Prostate gland (tissue), 2 donors: ENCODE results near the gene GRK4. TPM values are rescaled to one million over a fixed set of nuclear protein-coding genes. Genes with fewer than 3 reads are reported as not detected.
A peak's percentile ranks its signal among the peaks of the same experiment; 100 is the strongest.

ENCODE experiments used
- DNase-seq: peaks from one replicate; pipeline ENCODE4 v3.0.0-alpha.2; 2019; ENCODE audit warnings: low spot score
- H3K27ac ChIP-seq, 2 donors: fragments of 200-600 bp; sonication (generic); 2 replicates each; pipeline ENCODE4 v1.5.1; 2017 to 2019
- H3K27me3 ChIP-seq: fragments of 200-600 bp; sonication (generic); replicated peaks from 2 replicates; pipeline ENCODE4 v1.5.1; 2019; ENCODE audit not compliant: insufficient read depth
- H3K36me3 ChIP-seq, 2 donors: fragments of 200-600 bp; sonication (generic); 1 replicate in 1 of 2; 2 replicates in 1 of 2; pipeline versions ENCODE4 v1.5.1 to v1.8.1; 2017 to 2019
- H3K4me1 ChIP-seq: fragments of 200-600 bp; sonication (generic); replicated peaks from 2 replicates; pipeline ENCODE4 v1.5.1; 2019
- H3K4me3 ChIP-seq, 2 donors: fragments of 200-600 bp; sonication (generic); 2 replicates each; pipeline ENCODE4 v1.5.1; 2017 to 2019
- H3K9me3 ChIP-seq: fragments of 200-600 bp; sonication (generic); 2 replicates; pipeline ENCODE4 v1.5.1; 2017
- CTCF ChIP-seq, 4 experiments: fragments of 200-600 bp in 2 of 4; fragments of 450-650 bp in 2 of 4; sonication (generic) in 2 of 4; IDR thresholded peaks; 1 replicate in 3 of 4; 2 replicates in 1 of 4; pipeline ENCODE4 v1.5.1; 2016 to 2019; ENCODE audit warnings: antibody characterized with exemption in 4 of 4, mild to moderate bottlenecking in 2 of 4, moderate library complexity in 2 of 4
- POLR2A ChIP-seq: fragments of 450-650 bp; IDR thresholded peaks from one replicate; pipeline ENCODE4 v1.6.1; 2016; ENCODE audit warnings: antibody characterized with exemption, mild to moderate bottlenecking
- POLR2AphosphoS5 ChIP-seq: sonication (generic); formaldehyde crosslinking; IDR thresholded peaks from one replicate; pipeline ENCODE4 v1.6.1; 2017; ENCODE audit warnings: antibody characterized with exemption
- WGBS: methylation state at CpG from one replicate; pipeline ENCODE4 v1.1.5; 2018; 5-methylcytosine and 5-hydroxymethylcytosine counted together
- intact Hi-C: fragments of 100-400 bp; cut with DNase I; formaldehyde crosslinking; loops from one replicate; pipeline ENCODE4 v1.14.2; 2022
- total RNA-seq, 2 donors: library from RNA; depleted of rRNA; stranded (reverse); fragments of >200 nt; gene quantifications; one replicate each; pipeline ENCODE4 v1.1.0, GENCODE V29; 2016

The GRK4 gene
- total RNA-seq, 2 donors from 2014 or later = 3.4 to 18.9 TPM

DNA sequence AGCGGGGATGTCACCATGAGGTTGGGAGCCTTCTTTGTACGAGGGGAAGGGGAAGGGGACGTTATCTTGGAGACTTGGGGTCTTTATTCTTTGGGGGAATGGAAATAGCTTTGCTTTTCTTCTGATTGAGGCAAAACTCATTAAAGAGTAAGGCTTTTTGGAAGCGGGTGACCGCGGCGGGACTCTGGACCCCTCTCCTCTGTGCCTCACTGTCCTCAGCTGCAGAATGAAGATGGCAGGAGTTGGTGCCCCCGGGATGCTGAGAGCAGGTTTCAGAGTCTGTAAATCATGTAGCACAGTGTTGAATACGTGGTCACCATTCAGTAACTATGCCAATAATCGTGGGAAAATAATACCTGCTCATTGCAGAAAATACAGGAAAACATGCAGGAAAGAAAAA lies 78.9 kb downstream of the GRK4 start:
- WGBS = 59% methylated on average over 10 of the region's 10 CpGs
- intact Hi-C loops = no loop called here
- H3K4me3 ChIP-seq = peak overlapping the region; percentile 18 to 26
- H3K9me3 ChIP-seq = no peaks in the 10 kb centered on the region
- H3K27me3 ChIP-seq = no peaks in the 10 kb centered on the region
- TF ChIP-seq POLR2AphosphoS5 (no peak), POLR2A (no peak), CTCF (IDR thresholded peaks at IDR 0.05) (no peak)
- H3K27ac ChIP-seq = peak overlapping the region in 1 of 2 donors; percentile 47
- DNase-seq = no peak
- H3K4me1 ChIP-seq = no peaks in the 10 kb centered on the region
- H3K36me3 ChIP-seq = no peaks in the 10 kb centered on the region

- DNase-seq = no peak
- intact Hi-C loops = no loop called here
- H3K4me3 ChIP-seq = no peak overlapping the region
- no peaks in the 10 kb centered on the region for H3K9me3 ChIP-seq
- no peaks in the 10 kb centered on the region for H3K27me3 ChIP-seq
- H3K36me3 ChIP-seq = no peaks in the 10 kb centered on the region
- 90% methylated on average over 11 of the region's 11 CpGs for WGBS
- H3K27ac ChIP-seq = no peak overlapping the region
- H3K4me1 ChIP-seq = no peaks in the 10 kb centered on the region
- no peak for TF ChIP-seq POLR2AphosphoS5
- no peak for TF ChIP-seq CTCF (IDR thresholded peaks at IDR 0.05)
- no peak for TF ChIP-seq POLR2A
These were observed 80.1 kb downstream of the GRK4 start for GRCh38 chr4:3043282-3044020.

- Histone ChIP-seq H3K27me3 (no peaks in the 10 kb centered on the region), H3K4me3 (no peak overlapping the region), H3K4me1 (no peaks in the 10 kb centered on the region), H3K36me3 (no peaks in the 10 kb centered on the region), H3K27ac (no peak overlapping the region), H3K9me3 (no peaks in the 10 kb centered on the region)
- WGBS = 73% methylated on average over 22 of the region's 22 CpGs
- intact Hi-C loops = no loop called here
- no peak for DNase-seq
- no peak for TF ChIP-seq CTCF (IDR thresholded peaks at IDR 0.05)
- TF ChIP-seq POLR2A = no peak
These were observed 81.8 kb downstream of the GRK4 start for GRCh38 chr4:3044870-3045819.

- Histone ChIP-seq H3K4me3 (no peak overlapping the region), H3K27me3 (no peaks in the 10 kb centered on the region), H3K9me3 (no peaks in the 10 kb centered on the region), H3K36me3 (no peaks in the 10 kb centered on the region), H3K27ac (no peak overlapping the region), H3K4me1 (no peaks in the 10 kb centered on the region)
- 83% methylated on average over 7 of the region's 7 CpGs for WGBS
- intact Hi-C loops = no loop called here
- TF ChIP-seq POLR2A (no peak), CTCF (IDR thresholded peaks at IDR 0.05) (no peak), POLR2AphosphoS5 (no peak)
- no peak for DNase-seq
These were observed 82.8 kb downstream of the GRK4 start for GRCh38 chr4:3046162-3046561.
